Epithelial cell of esophagus (primary cell): ENCODE measurements around the gene PARD3.

Experiments
- DNase-seq: peaks from one replicate; pipeline ENCODE4 v3.0.0; 2010; ENCODE audit warnings: low read depth
- H3K4me3 ChIP-seq: 2 replicates; pipeline ENCODE4 v1.5.1; 2011; ENCODE audit warnings: mild to moderate bottlenecking, low read length, control low read depth
- TF ChIP-seq, protein P1 (sequence below): IDR thresholded peaks from 2 replicates; pipeline ENCODE4 v1.5.1; 2011; ENCODE audit warnings: low read depth, mild to moderate bottlenecking, low read length, control low read depth, inconsistent platforms; ENCODE audit not compliant: insufficient read depth; ENCODE audit errors: missing control alignments

PARD3 gene

DNA sequence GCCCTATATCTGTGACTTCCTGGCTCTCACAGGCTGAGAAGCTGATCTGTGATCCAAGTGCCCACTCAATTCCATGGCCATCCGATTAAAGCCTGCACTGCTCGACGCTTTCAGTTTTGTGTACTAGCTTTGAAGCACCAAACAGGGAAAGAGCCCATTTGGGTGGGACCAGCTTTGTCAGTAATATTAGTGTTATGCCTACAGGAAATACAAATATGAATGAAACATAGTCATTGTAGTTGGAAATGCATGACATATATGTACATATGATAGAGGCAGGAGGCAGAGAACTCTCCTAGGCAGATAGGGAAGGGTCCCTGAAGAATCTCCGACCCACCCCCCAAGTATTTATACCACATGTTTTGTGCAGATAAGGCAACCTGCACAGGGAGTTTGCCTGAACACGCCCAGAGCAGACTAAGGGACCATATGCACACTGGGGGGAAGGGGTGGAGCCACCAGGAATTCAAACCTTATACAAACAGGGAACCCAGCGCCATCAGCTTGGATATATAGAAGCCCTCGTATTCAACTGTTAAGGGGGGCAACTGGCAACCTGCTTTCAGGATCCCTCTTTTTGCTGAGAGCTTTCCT is 653.2 kb downstream of the PARD3 start:
- TF ChIP-seq, protein P1, sequence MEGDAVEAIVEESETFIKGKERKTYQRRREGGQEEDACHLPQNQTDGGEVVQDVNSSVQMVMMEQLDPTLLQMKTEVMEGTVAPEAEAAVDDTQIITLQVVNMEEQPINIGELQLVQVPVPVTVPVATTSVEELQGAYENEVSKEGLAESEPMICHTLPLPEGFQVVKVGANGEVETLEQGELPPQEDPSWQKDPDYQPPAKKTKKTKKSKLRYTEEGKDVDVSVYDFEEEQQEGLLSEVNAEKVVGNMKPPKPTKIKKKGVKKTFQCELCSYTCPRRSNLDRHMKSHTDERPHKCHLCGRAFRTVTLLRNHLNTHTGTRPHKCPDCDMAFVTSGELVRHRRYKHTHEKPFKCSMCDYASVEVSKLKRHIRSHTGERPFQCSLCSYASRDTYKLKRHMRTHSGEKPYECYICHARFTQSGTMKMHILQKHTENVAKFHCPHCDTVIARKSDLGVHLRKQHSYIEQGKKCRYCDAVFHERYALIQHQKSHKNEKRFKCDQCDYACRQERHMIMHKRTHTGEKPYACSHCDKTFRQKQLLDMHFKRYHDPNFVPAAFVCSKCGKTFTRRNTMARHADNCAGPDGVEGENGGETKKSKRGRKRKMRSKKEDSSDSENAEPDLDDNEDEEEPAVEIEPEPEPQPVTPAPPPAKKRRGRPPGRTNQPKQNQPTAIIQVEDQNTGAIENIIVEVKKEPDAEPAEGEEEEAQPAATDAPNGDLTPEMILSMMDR = no peak
- no peak for DNase-seq
- no peak overlapping the region for H3K4me3 ChIP-seq

DNA sequence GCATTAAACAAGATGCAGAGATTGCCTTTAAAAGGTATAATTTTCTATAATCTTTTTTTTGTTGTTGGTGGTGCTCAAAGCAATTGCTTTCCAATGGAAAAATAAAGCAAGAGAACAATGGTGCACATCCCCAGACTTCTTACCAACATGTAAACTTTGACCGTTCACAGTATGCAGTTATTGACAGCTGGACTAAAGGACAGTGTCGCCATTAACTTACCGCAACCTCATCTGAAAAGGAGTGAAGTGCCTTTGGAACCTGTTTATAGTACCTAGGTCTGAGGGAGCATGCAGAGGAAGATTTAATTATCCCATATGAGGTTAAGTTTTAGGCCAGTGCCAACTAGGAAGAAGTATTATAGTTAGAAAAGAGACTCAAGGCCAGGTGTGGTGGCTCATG is 654.5 kb downstream of the PARD3 start:
- no peak overlapping the region for H3K4me3 ChIP-seq
- no peak for DNase-seq
- TF ChIP-seq, protein P1 = no peak

DNA sequence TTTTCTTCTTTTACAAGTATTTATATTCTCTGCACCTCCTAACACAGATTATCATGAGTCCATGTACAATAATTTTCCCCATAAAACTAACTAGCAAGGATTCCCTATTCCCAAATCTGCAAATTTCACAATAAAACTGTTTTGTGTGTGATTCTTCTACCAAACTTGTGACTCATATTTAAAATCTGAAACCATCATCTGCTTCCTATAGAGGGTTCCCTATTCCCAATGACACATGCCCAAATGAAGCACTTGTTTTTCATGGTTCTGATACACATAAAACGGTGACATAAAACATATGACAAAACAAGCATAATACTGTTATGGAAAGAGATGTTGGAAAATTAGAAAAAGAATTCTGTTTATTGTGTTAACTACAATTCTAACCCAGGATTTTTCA is 657.6 kb downstream of the PARD3 start:
- no peak overlapping the region for H3K4me3 ChIP-seq
- TF ChIP-seq, protein P1 = no peak
- peak; percentile 48 for DNase-seq

DNA sequence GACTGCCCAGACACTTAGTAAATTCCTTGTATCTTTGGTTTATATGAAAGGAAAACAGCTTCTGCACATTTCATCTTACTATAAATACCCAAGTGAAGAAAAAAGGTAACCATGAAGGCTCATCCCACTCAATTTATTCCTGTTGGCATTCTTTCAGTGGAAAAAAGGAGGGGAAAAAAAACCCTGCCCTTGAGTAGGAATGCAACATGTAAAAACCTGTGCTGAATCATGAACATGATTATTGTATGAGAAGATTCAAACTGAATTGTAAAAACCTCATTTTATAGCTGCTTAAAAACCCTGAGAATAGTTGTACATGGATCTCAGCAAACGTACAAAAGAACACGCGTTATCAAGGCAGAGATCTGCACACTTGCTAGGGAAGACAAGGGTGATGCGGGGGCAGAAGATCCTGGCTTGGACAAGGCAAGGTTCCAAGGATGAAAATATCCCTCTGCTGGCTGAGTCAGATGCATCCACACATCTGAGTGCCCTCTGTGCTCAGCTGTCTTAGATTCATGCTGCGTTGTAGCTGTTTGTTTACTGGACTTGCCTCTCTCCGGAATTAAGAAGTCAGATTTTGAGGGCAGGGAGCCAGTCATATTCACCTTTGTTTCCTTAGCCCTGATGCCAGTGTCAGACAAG is 658.2 kb downstream of the PARD3 start:
- TF ChIP-seq, protein P1 = peak; percentile 54
- H3K4me3 ChIP-seq = no peak overlapping the region
- peak; percentile 78 for DNase-seq

DNA sequence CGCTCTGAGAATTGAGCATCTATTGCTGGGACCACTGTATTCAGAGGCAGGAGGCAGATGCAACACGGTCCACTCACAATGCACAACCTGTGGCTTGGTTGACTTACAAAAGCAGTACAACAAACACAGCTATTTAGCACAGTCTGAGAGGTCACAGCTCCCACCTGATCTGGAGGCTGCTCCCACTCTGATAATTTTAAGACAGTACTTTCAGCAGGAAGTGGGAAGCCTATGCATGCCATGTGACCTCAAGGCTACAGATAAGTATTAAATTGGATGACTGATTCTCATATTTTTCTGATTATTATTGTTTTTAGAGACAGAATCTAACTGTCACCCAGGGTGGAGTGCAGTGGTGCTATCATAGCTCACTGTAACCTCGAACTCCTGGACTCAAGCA is 659.3 kb downstream of the PARD3 start:
- no peak overlapping the region for H3K4me3 ChIP-seq
- no peak for DNase-seq
- TF ChIP-seq, protein P1 = no peak

DNA sequence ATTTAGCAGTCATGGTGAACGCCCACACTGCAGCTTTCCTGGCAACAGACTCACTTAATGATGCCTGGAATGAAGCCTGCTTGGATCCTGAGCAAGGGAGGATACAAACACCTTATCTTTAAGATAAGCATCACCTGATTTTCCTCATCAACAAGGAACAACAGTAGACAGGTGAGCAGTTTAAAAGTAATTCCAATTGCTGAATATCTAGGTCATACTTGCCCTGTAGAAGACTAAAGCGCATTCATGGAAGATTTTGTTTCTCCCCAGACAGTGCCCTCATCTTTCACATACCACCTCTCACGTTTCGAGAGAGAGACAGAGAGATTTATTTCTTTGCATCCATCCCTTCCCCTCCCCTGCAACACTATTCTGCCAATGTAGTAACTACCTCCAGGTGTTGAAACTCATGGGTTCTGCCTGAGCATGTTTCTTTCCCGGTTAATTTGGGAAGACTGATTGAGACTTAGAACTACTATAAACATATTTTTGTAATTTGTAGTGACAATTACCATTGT is 660.7 kb downstream of the PARD3 start:
- TF ChIP-seq, protein P1 = no peak
- no peak overlapping the region for H3K4me3 ChIP-seq
- peak; percentile 42 for DNase-seq
